NCI-H1092 (cell line): Measurements from ENCODE around the gene ZNHIT2.
"Not testable (repeated sequence)": the region's sequence is repeated elsewhere in the genome, so short reads cannot be mapped to it uniquely, and the experiment has no call there.

Source experiments
- DNase-seq: peaks from one replicate; lab custom pipeline; 2025; lab: John Stamatoyannopoulos, UW

ZNHIT2 gene

GRCh38 chr11:65117206-65118096 lies at the start of gene ZNHIT2:
ZNHIT2 (minus strand) TSS chr11:65117701; CDS start chr11:65117653, 48 bp downstream.
- peak; percentile 100 for DNase-seq

- DNase-seq, result no peak
Measured at GRCh38 chr11:65166893-65167292, 49.4 kb upstream of the ZNHIT2 start.

- no peak for DNase-seq
Measured at GRCh38 chr11:65165410-65166317, 48.2 kb upstream of the ZNHIT2 start.

GRCh38 chr11:65163684-65164083 lies 46.2 kb upstream of the ZNHIT2 start:
- DNase-seq, result no peak

- DNase-seq, result no peak
Measured at GRCh38 chr11:65160643-65161042, 43.1 kb upstream of the ZNHIT2 start.

GRCh38 chr11:65159012-65159411 lies 41.5 kb upstream of the ZNHIT2 start:
- no peak for DNase-seq

- no peak for DNase-seq
Measured at GRCh38 chr11:65157336-65157735, 39.8 kb upstream of the ZNHIT2 start.

GRCh38 chr11:65156926-65157325 lies 39.4 kb upstream of the ZNHIT2 start:
- no peak for DNase-seq

GRCh38 chr11:65156256-65156655 lies 38.8 kb upstream of the ZNHIT2 start:
- no peak for DNase-seq

- no peak for DNase-seq
Measured at GRCh38 chr11:65152122-65152521, 34.6 kb upstream of the ZNHIT2 start.

GRCh38 chr11:65151331-65151899 lies 33.9 kb upstream of the ZNHIT2 start:
- no peak for DNase-seq

GRCh38 chr11:65150509-65151299 lies 33.2 kb upstream of the ZNHIT2 start:
- DNase-seq, result no peak

GRCh38 chr11:65150131-65150508 lies 32.6 kb upstream of the ZNHIT2 start:
- not testable (repeated sequence) for DNase-seq

- DNase-seq, result no peak
Measured at GRCh38 chr11:65148657-65149056, 31.2 kb upstream of the ZNHIT2 start.

GRCh38 chr11:65147352-65148075 lies 30.0 kb upstream of the ZNHIT2 start:
- DNase-seq, result no peak

GRCh38 chr11:65141896-65142494 lies 24.5 kb upstream of the ZNHIT2 start:
- DNase-seq, result no peak

GRCh38 chr11:65136515-65137096 lies 19.1 kb upstream of the ZNHIT2 start:
- no peak for DNase-seq

- DNase-seq, result no peak
Measured at GRCh38 chr11:65135633-65136145, 18.2 kb upstream of the ZNHIT2 start.

- DNase-seq, result peak; percentile 97
Measured at GRCh38 chr11:65134952-65135632, 17.6 kb upstream of the ZNHIT2 start.
